Endothelial cell of umbilical vein (primary cell): ENCODE data around the gene CREB3L2.

Source experiments
- EZH2 ChIP-seq: IDR thresholded peaks from 2 replicates; pipeline ENCODE4 v1.6.1; 2012; ENCODE audit warnings: borderline replicate concordance, low read depth, mild to moderate bottlenecking, moderate library complexity, low read length, inconsistent platforms; ENCODE audit not compliant: severe bottlenecking
- FOS ChIP-seq: IDR thresholded peaks from 2 replicates; pipeline ENCODE4 v1.6.1; 2011; ENCODE audit warnings: mild to moderate bottlenecking, low read length, moderate library complexity, borderline replicate concordance; ENCODE audit not compliant: insufficient read depth
- JUN ChIP-seq: IDR thresholded peaks from 2 replicates; pipeline ENCODE4 v1.6.1; 2011; ENCODE audit warnings: borderline replicate concordance, low read depth; ENCODE audit not compliant: insufficient read length, insufficient read depth
- MYC ChIP-seq: IDR thresholded peaks from one replicate; pipeline ENCODE4 v1.6.1; 2011; ENCODE audit warnings: mild to moderate bottlenecking, low read depth, low read length
- POLR2A ChIP-seq: IDR thresholded peaks from 2 replicates; pipeline ENCODE4 v1.6.1; 2012; ENCODE audit warnings: low read depth, mild to moderate bottlenecking, control low read depth, low read length
- POLR2AphosphoS5 ChIP-seq: IDR thresholded peaks from 2 replicates; pipeline ENCODE4 v1.6.1; 2012; ENCODE audit warnings: low read depth, mild to moderate bottlenecking, control low read depth, low read length, moderate library complexity; ENCODE audit not compliant: insufficient read depth
- TF ChIP-seq, protein P1 (sequence below), 2 donors: IDR thresholded peaks; 1 replicate in 1 of 2; 2 replicates in 1 of 2; pipeline ENCODE4 v1.5.1; 2011; ENCODE audit warnings: low read length in 2 of 2, mild to moderate bottlenecking in 2 of 2, moderate library complexity in 2 of 2, control low read depth in 1 of 2, inconsistent platforms in 1 of 2, low read depth in 1 of 2; ENCODE audit not compliant: insufficient read depth in 1 of 2; ENCODE audit errors: extremely low read depth in 1 of 2
- TF ChIP-seq, protein P2 (sequence below): IDR thresholded peaks from 2 replicates; pipeline ENCODE4 v1.6.1; 2011; ENCODE audit not compliant: insufficient read depth, insufficient read length

DNA sequence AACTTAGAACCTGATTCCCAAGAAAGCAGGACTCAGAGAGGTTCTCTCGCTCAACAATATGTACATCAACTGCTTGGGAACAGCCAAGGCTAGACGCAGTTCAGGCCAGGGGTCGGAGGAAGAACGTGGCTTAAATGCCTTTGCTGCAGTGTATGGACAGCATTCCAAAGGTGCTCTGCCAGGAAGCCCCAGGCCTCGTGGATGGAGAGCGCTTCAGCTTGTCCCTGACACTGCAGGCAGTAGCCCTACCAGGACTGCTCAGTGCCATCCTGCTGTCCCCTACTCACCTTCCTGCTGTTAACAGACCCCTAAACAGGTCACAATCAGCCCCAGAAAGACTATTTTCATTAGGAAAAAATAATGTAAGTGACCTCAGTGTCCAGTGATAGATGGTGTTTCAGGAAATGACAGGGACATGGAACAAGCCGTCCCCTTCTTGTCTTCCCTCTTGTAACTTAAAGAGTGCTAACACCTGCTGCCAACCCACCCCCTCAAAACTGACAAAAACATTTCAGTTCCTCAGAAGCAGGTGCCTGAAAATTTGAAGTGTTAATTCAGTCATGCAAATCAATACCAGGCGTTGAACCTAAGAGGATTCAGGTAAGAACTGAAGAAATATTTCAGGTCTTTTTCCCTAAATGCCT lies 16.5 kb downstream of the CREB3L2 start:
- TF ChIP-seq, protein P1, sequence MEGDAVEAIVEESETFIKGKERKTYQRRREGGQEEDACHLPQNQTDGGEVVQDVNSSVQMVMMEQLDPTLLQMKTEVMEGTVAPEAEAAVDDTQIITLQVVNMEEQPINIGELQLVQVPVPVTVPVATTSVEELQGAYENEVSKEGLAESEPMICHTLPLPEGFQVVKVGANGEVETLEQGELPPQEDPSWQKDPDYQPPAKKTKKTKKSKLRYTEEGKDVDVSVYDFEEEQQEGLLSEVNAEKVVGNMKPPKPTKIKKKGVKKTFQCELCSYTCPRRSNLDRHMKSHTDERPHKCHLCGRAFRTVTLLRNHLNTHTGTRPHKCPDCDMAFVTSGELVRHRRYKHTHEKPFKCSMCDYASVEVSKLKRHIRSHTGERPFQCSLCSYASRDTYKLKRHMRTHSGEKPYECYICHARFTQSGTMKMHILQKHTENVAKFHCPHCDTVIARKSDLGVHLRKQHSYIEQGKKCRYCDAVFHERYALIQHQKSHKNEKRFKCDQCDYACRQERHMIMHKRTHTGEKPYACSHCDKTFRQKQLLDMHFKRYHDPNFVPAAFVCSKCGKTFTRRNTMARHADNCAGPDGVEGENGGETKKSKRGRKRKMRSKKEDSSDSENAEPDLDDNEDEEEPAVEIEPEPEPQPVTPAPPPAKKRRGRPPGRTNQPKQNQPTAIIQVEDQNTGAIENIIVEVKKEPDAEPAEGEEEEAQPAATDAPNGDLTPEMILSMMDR (IDR thresholded peaks at IDR 0.05; ENCODE audit: extremely low read depth in 1 of 2, insufficient read depth in 1 of 2, low read depth in 1 of 2, low read length in 2 of 2) = no peak
- TF ChIP-seq POLR2A = no peak
- no peak for TF ChIP-seq MYC
- TF ChIP-seq POLR2AphosphoS5 = no peak
- TF ChIP-seq JUN = no peak
- no peak for TF ChIP-seq FOS
- TF ChIP-seq EZH2 = no peak
- TF ChIP-seq, protein P2, sequence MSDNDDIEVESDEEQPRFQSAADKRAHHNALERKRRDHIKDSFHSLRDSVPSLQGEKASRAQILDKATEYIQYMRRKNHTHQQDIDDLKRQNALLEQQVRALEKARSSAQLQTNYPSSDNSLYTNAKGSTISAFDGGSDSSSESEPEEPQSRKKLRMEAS = no peak
